HepG2 (cell line): ENCODE data around the gene DTYMK. TPM values are rescaled to one million over a fixed set of nuclear protein-coding genes. Genes with fewer than 3 reads are reported as not detected.
A peak's percentile ranks its signal among the peaks of the same experiment; 100 is the strongest.

Source experiments
- CREBL2 ChIP-seq: sonication (generic); formaldehyde crosslinking; IDR thresholded peaks from 2 replicates; pipeline ENCODE4 v1.8.1; 2023; ENCODE audit warnings: missing genetic modification reagents, mild to moderate bottlenecking, borderline replicate concordance
- SIX1 ChIP-seq: sonication (generic); formaldehyde crosslinking; IDR thresholded peaks from 2 replicates; pipeline ENCODE4 v1.4.0; 2020; ENCODE audit warnings: missing genetic modification reagents, borderline replicate concordance
- ZBTB7B ChIP-seq: sonication (generic); formaldehyde crosslinking; IDR thresholded peaks from 2 replicates; pipeline ENCODE4 v1.4.0; 2020; ENCODE audit warnings: missing genetic modification reagents
- ZFP91 ChIP-seq: sonication (generic); formaldehyde crosslinking; IDR thresholded peaks from 2 replicates; pipeline ENCODE4 v1.9.0; 2022; ENCODE audit warnings: missing genetic modification reagents, mild to moderate bottlenecking, borderline replicate concordance
- ZHX1 ChIP-seq: sonication (generic); formaldehyde crosslinking; IDR thresholded peaks from 2 replicates; pipeline ENCODE4 v1.8.1; 2022; ENCODE audit warnings: low read depth, mild to moderate bottlenecking, missing genetic modification reagents
- ZKSCAN5 ChIP-seq: sonication (generic); formaldehyde crosslinking; IDR thresholded peaks from 2 replicates; pipeline ENCODE4 v1.5.1; 2020; ENCODE audit warnings: mild to moderate bottlenecking, missing genetic modification reagents
- ZMYM3 ChIP-seq: sonication (generic); formaldehyde crosslinking; IDR thresholded peaks from 2 replicates; pipeline ENCODE4 v1.5.1; 2020; ENCODE audit warnings: mild to moderate bottlenecking, missing genetic modification reagents
- ZNF407 ChIP-seq: sonication (generic); formaldehyde crosslinking; IDR thresholded peaks from one replicate; pipeline ENCODE4 v1.5.1; 2020; ENCODE audit warnings: mild to moderate bottlenecking, missing genetic modification reagents; ENCODE audit errors: not compliant biosample characterization
- ZNF468 ChIP-seq: sonication (generic); formaldehyde crosslinking; IDR thresholded peaks from 2 replicates; pipeline ENCODE4 v1.8.0; 2022; ENCODE audit warnings: mild to moderate bottlenecking, moderate library complexity, missing genetic modification reagents
- ZNF530 ChIP-seq: sonication (generic); formaldehyde crosslinking; IDR thresholded peaks from 2 replicates; pipeline ENCODE4 v1.5.0; 2020; ENCODE audit warnings: low read depth, mild to moderate bottlenecking, missing genetic modification reagents
- ZNF552 ChIP-seq: sonication (generic); formaldehyde crosslinking; IDR thresholded peaks from 2 replicates; pipeline ENCODE4 v1.9.0; 2022; ENCODE audit warnings: missing genetic modification reagents, mild to moderate bottlenecking, borderline replicate concordance
- ZNF710 ChIP-seq: sonication (generic); formaldehyde crosslinking; IDR thresholded peaks from 2 replicates; pipeline ENCODE4 v1.5.0; 2020; ENCODE audit warnings: mild to moderate bottlenecking, missing genetic modification reagents, borderline replicate concordance
- ZNF746 ChIP-seq: sonication (generic); formaldehyde crosslinking; IDR thresholded peaks from 2 replicates; pipeline ENCODE4 v1.8.0; 2022; ENCODE audit warnings: mild to moderate bottlenecking, missing genetic modification reagents
- polyA plus RNA-seq, 8 experiments: library from polyadenylated mRNA; depleted of rRNA in 3 of 8; stranded (reverse) in 7 of 8; unstranded in 1 of 8; fragments of >200 nt; fragmentation: Illumina TruSeq in 4 of 8; extraction: Trizol in 4 of 8; gene quantifications; 2 replicates each; pipeline versions ENCODE4 v1.2.1 to v1.2.3, GENCODE V29; 2011 to 2016; ENCODE audit warnings: low read depth in 4 of 8, missing spikeins in 1 of 8, mixed read lengths in 1 of 8; ENCODE audit not compliant: insufficient read depth in 1 of 8
- total RNA-seq, 5 experiments: library from RNA; depleted of rRNA; stranded (reverse); fragments of >200 nt; fragmentation: Illumina TruSeq; extraction: Trizol; gene quantifications; 2 replicates each; pipeline ENCODE4 v1.2.3, GENCODE V29; 2016; ENCODE audit warnings: low read depth in 1 of 5

DTYMK gene
- total and polyA plus RNA-seq, 2 of the 13 experiments (the other 11 are each of a cell fraction or from before 2014, with no cell fraction given), result 57.5 to 134 TPM

GRCh38 chr2:241703032-241703604 lies 16.5 kb upstream of the DTYMK start (continued):
- peak; percentile 60; the same call in 1 of the 2 replicates for TF ChIP-seq ZFP91
- no peak for TF ChIP-seq ZNF710 (CRISPR knock-in tag)
- 0 out of 2 replicates have a peak, but pooled peaks have one; percentile 9 for TF ChIP-seq ZNF746 (CRISPR knock-in tag)
- no peak for TF ChIP-seq ZNF468 (CRISPR knock-in tag)
- TF ChIP-seq ZHX1 (CRISPR knock-in tag), result no peak
- TF ChIP-seq ZMYM3 (CRISPR knock-in tag), result no peak
- no peak for TF ChIP-seq SIX1 (CRISPR knock-in tag)
- peak; percentile 76 for TF ChIP-seq ZNF407
- TF ChIP-seq CREBL2 (CRISPR knock-in tag), result 0 out of 2 replicates have a peak, but pooled peaks have one; percentile 49
- no peak for TF ChIP-seq ZNF530 (CRISPR knock-in tag)
- TF ChIP-seq ZBTB7B (CRISPR knock-in tag), result no peak
- TF ChIP-seq ZNF552, result 0 out of 2 replicates have a peak, but pooled peaks have one; percentile 4
- TF ChIP-seq ZKSCAN5, result no peak
